HG03439 (cell line): Measurements from ENCODE around the gene GIPC3.

Source experiments
- ATAC-seq: cut with Tn5 transposase; IDR thresholded peaks from one replicate; pipeline ENCODE4 v1.9.1; 2021; ENCODE audit warnings: mild to moderate bottlenecking, moderate library complexity; ENCODE audit not compliant: unreplicated experiment

GIPC3 gene

DNA sequence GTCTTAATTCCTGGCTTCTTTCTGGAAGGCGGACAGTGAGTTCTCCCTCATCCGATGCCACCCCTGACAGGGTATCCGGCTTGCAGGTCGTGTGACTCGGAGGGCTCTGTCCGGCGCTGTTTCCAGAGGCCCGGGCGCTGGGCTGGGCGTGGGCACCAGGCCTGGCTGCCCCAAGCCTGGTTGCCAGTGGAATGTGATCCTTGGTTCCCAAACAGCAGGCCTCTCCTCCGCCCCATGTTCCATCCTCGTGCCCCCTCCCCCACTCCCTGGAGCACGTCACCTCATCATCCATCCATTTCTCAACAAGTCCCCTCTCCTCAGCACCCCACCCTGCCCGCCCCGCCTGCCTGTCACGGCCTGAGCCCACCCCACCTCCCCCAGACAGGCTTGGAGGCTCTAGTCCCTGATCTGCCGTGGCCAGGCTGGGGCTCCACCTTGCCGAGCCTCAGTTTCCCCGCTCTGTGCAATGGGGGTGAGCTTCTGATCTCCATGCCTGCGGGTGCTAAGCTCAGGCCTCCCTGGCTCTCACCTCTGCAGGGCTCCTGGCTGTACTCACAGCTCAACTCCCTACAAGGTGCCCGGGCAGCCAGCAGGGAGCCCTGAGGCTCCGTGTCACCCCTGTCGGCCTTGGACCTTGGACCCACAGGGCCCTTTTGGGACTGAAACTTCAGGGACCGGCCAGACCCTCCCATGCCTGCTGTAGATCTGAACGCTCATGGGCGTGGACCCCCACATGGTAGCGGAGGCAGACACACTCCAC, 19.1 kb downstream of the GIPC3 start:
- no peak for ATAC-seq

- no peak for ATAC-seq
Observed at GRCh38 chr19:3604987-3605343, 19.7 kb downstream of the GIPC3 start.

- no peak for ATAC-seq
Observed at GRCh38 chr19:3605361-3605760, 20.1 kb downstream of the GIPC3 start.

DNA sequence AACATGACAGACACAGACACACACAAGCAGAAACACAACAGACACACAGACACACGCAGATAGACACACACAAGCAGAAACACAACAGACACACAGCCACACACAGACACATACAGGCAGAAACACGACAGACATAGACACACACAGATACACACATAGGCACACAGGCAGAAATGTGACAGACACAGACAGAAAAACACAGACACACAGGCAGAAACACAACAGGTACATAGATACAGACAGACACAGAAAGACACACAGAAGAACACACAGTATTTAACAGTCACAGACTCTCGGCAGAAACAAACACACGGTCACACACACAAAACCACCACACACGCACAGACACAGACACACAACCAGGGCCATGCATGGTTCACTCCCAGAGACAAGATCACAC, 20.5 kb downstream of the GIPC3 start:
- ATAC-seq = no peak

- ATAC-seq = no peak
Observed at GRCh38 chr19:3606174-3606689, 21.0 kb downstream of the GIPC3 start.

DNA sequence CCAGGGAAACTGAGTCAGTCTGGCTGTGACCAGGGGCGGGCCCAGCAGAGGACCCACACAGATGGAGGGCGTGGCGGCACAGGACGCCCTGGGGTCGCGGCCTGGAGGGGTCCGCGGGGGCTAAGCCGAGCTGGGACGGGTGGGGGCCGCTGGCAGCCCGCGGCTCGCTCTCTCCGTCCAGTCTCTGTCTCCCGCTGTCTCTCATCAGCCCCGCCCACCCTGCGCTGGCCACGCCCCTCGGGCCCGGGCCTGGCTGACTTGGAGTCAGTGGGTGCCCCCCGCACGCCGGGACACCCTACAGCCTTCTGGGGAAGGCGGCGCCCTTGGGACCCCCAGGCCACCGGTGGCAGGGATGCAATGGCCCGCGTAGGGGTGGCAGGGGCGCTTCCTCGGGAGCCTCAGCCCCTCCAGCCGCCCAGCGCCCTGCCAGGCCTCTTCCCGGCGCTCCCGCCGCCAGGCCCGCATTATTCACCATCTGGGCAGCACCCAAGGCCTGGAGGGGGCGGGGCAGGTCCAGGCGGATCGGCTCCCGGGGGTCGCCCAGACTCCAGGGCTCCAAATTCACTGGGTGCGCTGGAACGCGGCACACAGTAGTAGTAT, 21.5 kb downstream of the GIPC3 start, which contains the start of gene TBXA2R:
Gene TBXA2R, minus strand, starts transcription at position 186 of the 600 bp plus-strand sequence. CDS start 6,241 bp downstream, outside the sequence.
- no peak for ATAC-seq

GRCh38 chr19:3607303-3608078, 22.2 kb downstream of the GIPC3 start:
- ATAC-seq = no peak

- ATAC-seq = no peak
Observed at GRCh38 chr19:3608079-3608641, 22.9 kb downstream of the GIPC3 start.

GRCh38 chr19:3608750-3609322, 23.6 kb downstream of the GIPC3 start:
- ATAC-seq = no peak

DNA sequence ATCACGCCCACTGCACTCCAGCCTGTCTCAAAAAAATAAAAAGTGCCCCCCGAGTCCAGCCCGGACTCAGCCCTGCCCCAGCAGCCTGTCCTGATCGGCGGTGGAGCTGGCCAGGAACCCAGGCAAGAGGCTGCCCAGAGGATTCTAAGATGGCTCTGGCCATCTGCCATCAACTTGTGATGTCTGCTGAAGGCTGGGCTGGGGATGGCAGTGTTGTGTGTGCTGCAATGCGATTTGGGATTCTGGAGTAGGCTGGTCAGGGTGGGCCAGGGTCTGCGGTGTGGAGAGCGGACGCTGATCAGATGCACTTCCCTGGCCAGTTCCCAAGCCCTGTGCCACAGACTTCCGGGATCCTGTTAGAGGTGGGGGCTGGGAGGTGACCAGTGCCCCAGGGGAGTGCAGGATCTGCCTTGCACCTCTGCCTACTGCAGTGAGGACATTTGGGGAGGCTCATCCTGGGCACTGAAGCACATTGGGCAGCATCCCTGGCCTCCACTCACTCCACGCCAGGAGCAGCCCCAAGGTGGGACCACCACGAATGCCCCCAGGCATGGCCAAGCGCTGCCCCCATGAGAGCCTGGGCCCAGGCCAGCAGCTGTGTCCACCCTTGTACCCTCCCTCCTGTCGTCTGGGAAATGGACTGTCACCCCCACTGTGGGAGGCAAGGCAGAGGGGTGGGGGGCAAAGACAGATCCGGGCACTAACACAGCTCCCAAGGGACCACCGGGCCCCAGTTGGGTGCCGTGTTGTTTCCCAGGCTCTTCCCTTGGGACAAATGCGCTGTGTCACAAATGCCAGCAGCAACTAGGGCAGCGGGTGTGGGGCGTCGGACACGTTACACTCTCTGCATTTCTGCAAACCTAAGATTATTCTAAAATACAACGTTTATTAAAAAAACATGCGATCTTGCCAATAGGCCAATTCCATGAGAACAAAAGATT, 24.8 kb downstream of the GIPC3 start:
- no peak for ATAC-seq

DNA sequence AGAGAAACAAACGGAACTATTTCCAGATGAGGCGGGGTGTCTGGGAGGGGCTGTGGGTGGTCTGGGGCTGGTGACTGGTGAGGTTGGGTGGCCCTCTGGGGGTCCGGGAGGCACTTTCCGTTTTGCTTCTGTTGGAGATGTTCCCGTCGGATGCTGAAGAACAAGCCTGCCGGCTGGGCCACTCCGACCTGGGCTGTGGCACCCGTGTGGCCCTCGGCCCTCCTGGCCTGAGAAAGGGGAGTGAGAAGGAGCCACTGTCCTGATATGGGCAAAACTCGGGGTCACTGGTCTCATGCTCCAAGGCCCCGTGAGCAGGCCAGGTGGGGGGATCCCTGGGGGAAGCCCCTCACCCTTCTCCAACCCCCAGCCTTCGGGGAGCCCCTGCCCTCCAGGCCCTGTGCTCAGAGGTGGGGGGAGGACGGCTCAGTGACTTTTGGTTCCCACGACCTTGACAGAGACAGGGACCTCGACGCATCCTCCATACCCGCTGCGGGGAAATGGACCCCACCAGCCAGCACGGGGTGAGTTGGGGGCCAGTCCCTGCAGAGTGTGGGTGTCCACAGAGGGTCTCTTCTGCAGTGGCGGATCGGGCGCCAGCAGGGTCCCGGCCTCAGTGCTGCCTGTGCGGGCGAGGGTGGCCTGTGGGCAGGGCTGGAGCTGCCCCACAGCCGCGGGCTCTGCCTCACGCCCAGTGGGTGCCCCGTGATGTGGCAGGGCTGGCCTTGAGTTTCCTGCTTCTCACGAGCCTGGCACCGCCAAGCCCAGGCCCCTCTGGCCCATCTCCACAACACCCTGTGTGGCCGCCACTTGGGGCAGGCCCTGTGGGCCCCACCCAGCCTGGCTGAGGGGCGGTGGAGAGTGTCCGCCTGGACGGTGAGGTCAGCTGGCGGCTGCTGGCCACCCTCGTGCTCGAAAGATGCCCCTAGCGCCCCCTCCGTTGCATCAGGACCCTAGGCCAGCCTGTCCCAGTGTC, 25.8 kb downstream of the GIPC3 start:
- ATAC-seq = no peak

DNA sequence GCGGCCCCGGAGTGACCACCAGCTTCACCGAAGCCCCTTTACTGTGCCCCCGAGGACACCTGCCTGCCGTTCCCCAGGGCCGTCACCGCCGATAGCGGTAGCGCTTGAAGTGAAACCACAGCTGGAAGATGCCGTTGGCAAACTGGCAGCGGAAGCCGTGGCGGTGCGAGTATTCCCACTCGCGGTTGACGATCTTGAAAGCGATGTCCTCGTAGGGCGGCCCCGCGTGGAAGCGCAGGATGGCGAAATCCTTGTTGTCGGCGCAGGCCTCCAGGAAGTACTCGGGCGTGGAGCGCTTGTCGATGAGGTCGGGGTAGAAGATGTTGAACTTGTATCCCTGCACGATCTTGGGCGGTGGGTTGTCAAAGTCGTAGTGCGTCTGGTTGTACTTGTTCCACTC, 26.6 kb downstream of the GIPC3 start:
- no peak for ATAC-seq

DNA sequence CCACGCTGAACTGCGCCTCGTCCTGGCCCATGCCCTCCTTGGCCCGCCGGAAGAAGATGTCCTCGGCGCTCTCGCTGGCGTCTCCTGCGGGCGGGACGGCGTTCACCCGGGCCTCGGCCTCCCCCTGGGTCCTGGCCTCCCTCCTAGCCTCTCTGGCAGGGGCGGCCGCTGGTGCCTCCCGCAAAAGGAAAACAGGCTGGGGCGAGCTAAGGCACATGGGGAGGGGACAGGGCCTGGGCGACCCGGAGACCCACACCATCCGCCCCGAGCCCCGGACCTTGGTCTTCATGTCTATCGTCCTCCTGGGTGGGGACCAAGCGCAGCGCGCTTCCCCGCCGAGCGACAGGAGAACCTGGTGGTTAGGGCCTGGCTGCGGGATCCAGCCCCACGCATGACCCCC, 27.1 kb downstream of the GIPC3 start:
- no peak for ATAC-seq

DNA sequence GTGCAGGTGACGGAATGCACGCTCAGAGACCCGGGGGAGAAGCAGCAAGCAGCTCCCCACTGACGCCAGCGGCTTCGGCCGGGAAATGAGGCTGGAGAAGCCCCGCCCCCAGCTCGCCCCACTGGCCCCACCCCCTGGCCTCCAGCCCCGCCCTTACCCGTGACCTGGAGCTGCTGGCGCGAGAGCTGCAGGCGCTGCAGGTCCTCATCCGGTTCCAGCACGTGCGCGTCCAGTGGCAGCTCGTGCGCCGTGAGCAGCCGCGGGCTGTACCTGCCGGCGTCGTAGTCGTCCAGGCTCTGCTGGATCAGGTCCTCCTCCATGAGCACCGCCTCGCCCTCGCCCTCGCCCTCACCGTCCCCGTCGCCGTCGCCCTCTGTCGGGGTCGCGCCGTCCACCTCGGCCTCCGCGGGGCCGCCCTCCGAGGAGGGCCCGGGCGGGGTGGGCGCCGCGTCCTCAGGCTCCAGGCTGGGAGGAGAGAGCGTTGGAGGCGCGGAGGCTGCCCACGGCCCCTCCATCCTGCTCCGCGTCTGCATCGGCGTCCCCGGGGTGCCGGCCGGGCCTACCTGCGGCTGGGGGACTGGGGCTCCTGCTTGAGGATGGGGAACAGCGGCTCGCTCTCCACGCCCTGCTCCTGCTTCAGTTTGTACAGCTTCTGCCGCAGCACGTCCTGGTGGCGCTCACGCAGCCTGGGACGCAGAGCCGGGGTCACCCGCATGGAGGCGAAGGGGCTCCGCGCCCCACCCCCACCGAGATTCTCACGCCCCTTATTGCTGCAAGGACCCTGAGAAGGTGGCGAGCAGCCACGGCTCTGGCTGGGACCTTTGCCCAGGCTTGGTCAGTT, 27.8 kb downstream of the GIPC3 start:
- ATAC-seq = no peak

- ATAC-seq = no peak
Observed at GRCh38 chr19:3613818-3614661, 28.8 kb downstream of the GIPC3 start.

DNA sequence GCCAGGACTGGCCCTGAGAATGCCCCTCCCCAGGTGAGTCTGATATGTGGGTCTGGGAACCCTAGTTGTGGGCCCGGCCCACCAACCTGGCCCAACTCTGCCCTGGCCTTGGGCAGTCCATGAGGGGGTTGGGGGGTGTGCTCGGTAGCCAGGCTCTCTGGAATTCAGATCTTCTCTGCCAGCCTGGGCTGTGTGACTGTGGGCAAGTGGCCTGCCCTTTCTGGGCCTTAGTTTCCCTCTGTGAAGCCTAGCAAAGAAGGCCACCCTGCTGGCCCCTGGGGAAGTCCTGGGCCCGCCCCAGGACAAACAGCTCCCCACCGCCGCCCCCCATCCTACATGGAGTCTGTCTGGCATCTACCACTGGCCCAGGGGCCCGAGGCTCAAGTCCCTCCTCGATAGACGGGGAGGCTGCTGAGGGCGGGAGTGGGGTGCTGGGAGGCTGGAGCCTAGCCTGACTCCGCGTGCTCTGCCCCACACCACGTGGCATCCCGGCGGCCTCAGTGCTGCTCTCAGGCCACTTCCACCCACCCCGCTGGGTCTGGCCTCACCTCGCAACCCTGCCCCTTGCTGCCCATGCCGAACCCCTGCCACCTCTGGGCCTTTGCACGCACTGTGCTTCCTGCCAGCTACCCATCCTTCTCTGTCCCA, 29.7 kb downstream of the GIPC3 start:
- ATAC-seq = no peak
